B cell (primary cell): Measurements from ENCODE around the gene CMC2. TPM values are rescaled to one million over a fixed set of nuclear protein-coding genes. Genes with fewer than 3 reads are reported as not detected.

ENCODE experiments used
- ATAC-seq: fragments of 200-7000 bp; cut with Tn5 transposase; one replicate; pipeline ENCODE4 v1.10.0; 2021; ENCODE audit warnings: low read depth, mild to moderate bottlenecking, moderate number of reproducible peaks, moderate library complexity
- CTCF ChIA-PET: fragments of 350-600 bp; sonication (Branson Sonifier 250); formaldehyde crosslinking; loops from one replicate; lab custom pipeline; 2021; ENCODE audit warnings: antibody characterized with exemption, inconsistent platforms; lab: Charles Lee
- POLR2A ChIA-PET: fragments of 350-600 bp; sonication (Branson Sonifier 250); formaldehyde crosslinking; loops from one replicate; lab custom pipeline; 2021; ENCODE audit warnings: antibody characterized with exemption; lab: Charles Lee
- DNase-seq: peaks from one replicate; pipeline ENCODE4 v3.0.0; 2013
- H2AFZ ChIP-seq: 2 replicates; pipeline ENCODE4 v1.6.1; 2012; ENCODE audit warnings: mild to moderate bottlenecking, low read depth, low read length; ENCODE audit not compliant: insufficient read depth, poor library complexity, severe bottlenecking
- H3K27ac ChIP-seq, 2 donors: 1 replicate in 1 of 2; 2 replicates in 1 of 2; pipeline ENCODE4 v1.5.1; 2012 to 2013; ENCODE audit warnings: low read length in 2 of 2, mild to moderate bottlenecking in 2 of 2, moderate library complexity in 1 of 2
- H3K27me3 ChIP-seq, 4 experiments: fragments of 200-600 bp in 1 of 4; sonication (generic) in 1 of 4; replicated peaks in 1 of 4; 1 replicate in 2 of 4; 2 replicates in 2 of 4; pipeline versions ENCODE4 v1.6.1 to v1.7.0; 2013 to 2016; ENCODE audit warnings: low read length in 3 of 4, mild to moderate bottlenecking in 2 of 4, mixed read lengths in 1 of 4, moderate library complexity in 1 of 4; ENCODE audit not compliant: insufficient read depth in 4 of 4, control insufficient read depth in 3 of 4; ENCODE audit errors: control extremely low read depth in 1 of 4
- H3K36me3 ChIP-seq, 2 experiments: replicated peaks in 1 of 2; 1 replicate in 1 of 2; 2 replicates in 1 of 2; pipeline versions ENCODE4 v1.6.1 to v1.7.1; 2013; ENCODE audit warnings: low read length in 1 of 2; ENCODE audit not compliant: insufficient read depth in 2 of 2, control insufficient read depth in 1 of 2; ENCODE audit errors: control extremely low read depth in 1 of 2, extremely low read depth in 1 of 2
- H3K4me1 ChIP-seq, 2 donors: fragments of 200-600 bp in 1 of 2; sonication (generic) in 1 of 2; 1 replicate in 1 of 2; 2 replicates in 1 of 2; pipeline versions ENCODE4 v1.5.1 to v1.6.1; 2013 to 2017; ENCODE audit warnings: low read length in 2 of 2; ENCODE audit not compliant: control insufficient read depth in 2 of 2, insufficient read depth in 2 of 2
- H3K4me2 ChIP-seq: replicated peaks from 2 replicates; pipeline ENCODE3; 2012; ENCODE audit warnings: mild to moderate bottlenecking, low read depth, low read length; ENCODE audit not compliant: poor library complexity, severe bottlenecking
- H3K4me3 ChIP-seq, 5 experiments: fragments of 200-600 bp in 1 of 5; sonication (generic) in 1 of 5; 1 replicate in 3 of 5; 2 replicates in 2 of 5; pipeline versions ENCODE4 v1.5.1 to v1.7.0; 2011 to 2016; ENCODE audit warnings: low read length in 4 of 5, mild to moderate bottlenecking in 4 of 5, low read depth in 2 of 5, control low read depth in 1 of 5, moderate library complexity in 1 of 5; ENCODE audit not compliant: insufficient read depth in 1 of 5; ENCODE audit errors: control extremely low read depth in 1 of 5, extremely low read depth in 1 of 5
- H3K79me2 ChIP-seq: fragments of 200-600 bp; sonication (generic); one replicate; pipeline ENCODE4 v1.6.0; 2016; ENCODE audit warnings: low read length; ENCODE audit not compliant: control insufficient read depth, insufficient read depth
- H3K9ac ChIP-seq: fragments of 200-600 bp; sonication (generic); 2 replicates; pipeline ENCODE4 v1.6.1; 2017; ENCODE audit warnings: mild to moderate bottlenecking, low read length, moderate library complexity
- H3K9me3 ChIP-seq, 3 donors: one replicate each; pipeline versions ENCODE4 v1.6.1 to v1.7.1; 2013; ENCODE audit warnings: low read length in 2 of 3; ENCODE audit not compliant: control insufficient read depth in 2 of 3, insufficient read depth in 1 of 3; ENCODE audit errors: control extremely low read depth in 1 of 3
- H4K20me1 ChIP-seq: 2 replicates; pipeline ENCODE4 v1.6.0; 2012; ENCODE audit warnings: mild to moderate bottlenecking, low read length; ENCODE audit not compliant: insufficient read depth, control insufficient read depth, poor library complexity, severe bottlenecking
- H3K27ac Mint-ChIP-seq: one replicate; pipeline ENCODE4 v1.8.0; 2021; ENCODE audit warnings: mixed read lengths
- H3K27me3 Mint-ChIP-seq: one replicate; pipeline ENCODE4 v1.8.0; 2021; ENCODE audit warnings: mixed read lengths
- H3K4me1 Mint-ChIP-seq: one replicate; pipeline ENCODE4 v1.8.0; 2021; ENCODE audit warnings: mixed read lengths
- H3K4me3 Mint-ChIP-seq: one replicate; pipeline ENCODE4 v1.8.0; 2021; ENCODE audit warnings: mixed read lengths
- H3K9me3 Mint-ChIP-seq: one replicate; pipeline ENCODE4 v1.8.0; 2022; ENCODE audit warnings: mixed read lengths; ENCODE audit not compliant: insufficient read depth
- CTCF ChIP-seq: fragments of 200-600 bp; IDR thresholded peaks from one replicate; pipeline ENCODE4 v1.8.0; 2022; ENCODE audit warnings: antibody characterized with exemption, mild to moderate bottlenecking
- EZH2 ChIP-seq: IDR thresholded peaks from 2 replicates; pipeline ENCODE4 v1.6.1; 2012; ENCODE audit warnings: borderline replicate concordance, low read depth, mild to moderate bottlenecking, moderate library complexity, low read length; ENCODE audit not compliant: insufficient read depth, poor library complexity, severe bottlenecking
- WGBS: methylation state at CpG from one replicate; pipeline ENCODE4 v1.1.5; 2013; ENCODE audit warnings: missing lambda C conversion rate; ENCODE audit not compliant: insufficient coverage; 5-methylcytosine and 5-hydroxymethylcytosine counted together
- intact Hi-C: fragments of 100-400 bp; cut with micrococcal nuclease; formaldehyde crosslinking; loops from one replicate; pipeline ENCODE4 v1.10.0; 2022
- polyA plus RNA-seq: library from polyadenylated mRNA; depleted of rRNA; stranded (reverse); fragments of >200 nt; gene quantifications from 2 replicates; pipeline ENCODE4 v1.2.3, GENCODE V29; 2012
- total RNA-seq, 2 donors: library from RNA; stranded (reverse); fragments of 120-200 nt in 1 of 2; gene quantifications; 1 replicate in 1 of 2; 2 replicates in 1 of 2; pipeline versions ENCODE4 v1.2.3 to v1.2.4, GENCODE V29; 2013 to 2022

The CMC2 gene
- total and polyA plus RNA-seq, 2 donors (not counting 1 experiment from before 2014, with no cell fraction given): 21.4 to 40.8 TPM

- Histone ChIP-seq H2AFZ (no peak overlapping the region), H3K27me3 (peaks cover 0 to 4% (median 1%) of the 10 kb centered on the region in 4 experiments), H3K4me1 (peaks cover 4 to 11% of the 10 kb centered on the region in 2 donors), H3K27ac (no peak overlapping the region), H3K4me3 (no peak overlapping the region), H3K9ac (no peak overlapping the region), H3K36me3 (no peaks in the 10 kb centered on the region), H4K20me1 (no peaks in the 10 kb centered on the region), H3K9me3 (peaks cover 0 to 3% (median 0%) of the 10 kb centered on the region in 3 donors), H3K79me2 (no peaks in the 10 kb centered on the region), H3K4me2 (no peak overlapping the region)
- ATAC-seq: peak; percentile 36
- peak; percentile 68 for TF ChIP-seq CTCF
- no peak for TF ChIP-seq EZH2
- H3K4me3 Mint-ChIP-seq: no peak overlapping the region
- CTCF ChIA-PET: no interaction called here
- no peak overlapping the region for H3K27ac Mint-ChIP-seq
- H3K9me3 Mint-ChIP-seq: no peaks in the 10 kb centered on the region
- intact Hi-C loops: no loop called here
- peaks cover 24% of the 10 kb centered on the region for H3K27me3 Mint-ChIP-seq
- POLR2A ChIA-PET: no interaction called here
- peak; percentile 32 for DNase-seq
- H3K4me1 Mint-ChIP-seq: peaks cover 8% of the 10 kb centered on the region
- 44% methylated on average over 7 of the region's 7 CpGs for WGBS
Measured at GRCh38 chr16:80948886-80949493, 57.7 kb downstream of the CMC2 start.
